Measurements from ENCODE around the gene ACSM2A.
"Not testable (repeated sequence)": the region's sequence is repeated elsewhere in the genome, so short reads cannot be mapped to it uniquely, and the experiment has no call there.

The ACSM2A gene

GRCh38 chr16:20536669-20537068 is 85.3 kb downstream of the ACSM2A start:
- H3K36me3 ChIP-seq (ENCODE audit: control insufficient read depth in 1 of 2, insufficient read depth in 2 of 2, low read length in 2 of 2); H3K4me1 ChIP-seq (ENCODE audit: control insufficient read depth in 1 of 2, insufficient read depth in 2 of 2, low read length in 2 of 2); H3K9me3 ChIP-seq (ENCODE audit: control insufficient read depth in 1 of 2, low read length in 2 of 2); H3K4me3 ChIP-seq (ENCODE audit: low read depth in 1 of 2, low read length in 2 of 2); H3K9ac ChIP-seq (ENCODE audit: low read depth in 1 of 2, low read length in 2 of 2); H3K27me3 ChIP-seq (ENCODE audit: control insufficient read depth in 1 of 2, insufficient read depth in 2 of 2, low read length in 2 of 2); H3K27ac ChIP-seq (ENCODE audit: low read depth, low read length): not testable (repeated sequence)

Measured in duodenal mucosa (tissue), 2 donors.